GM18502 (cell line): Measurements from ENCODE around the gene MYH2.
"Not testable (repeated sequence)": the region's sequence is repeated elsewhere in the genome, so short reads cannot be mapped to it uniquely, and the experiment has no call there.

Experiments
- ATAC-seq: cut with Tn5 transposase; IDR thresholded peaks from one replicate; pipeline ENCODE4 v1.9.1; 2021; ENCODE audit warnings: mild to moderate bottlenecking; ENCODE audit not compliant: unreplicated experiment, poor library complexity

The MYH2 gene

DNA sequence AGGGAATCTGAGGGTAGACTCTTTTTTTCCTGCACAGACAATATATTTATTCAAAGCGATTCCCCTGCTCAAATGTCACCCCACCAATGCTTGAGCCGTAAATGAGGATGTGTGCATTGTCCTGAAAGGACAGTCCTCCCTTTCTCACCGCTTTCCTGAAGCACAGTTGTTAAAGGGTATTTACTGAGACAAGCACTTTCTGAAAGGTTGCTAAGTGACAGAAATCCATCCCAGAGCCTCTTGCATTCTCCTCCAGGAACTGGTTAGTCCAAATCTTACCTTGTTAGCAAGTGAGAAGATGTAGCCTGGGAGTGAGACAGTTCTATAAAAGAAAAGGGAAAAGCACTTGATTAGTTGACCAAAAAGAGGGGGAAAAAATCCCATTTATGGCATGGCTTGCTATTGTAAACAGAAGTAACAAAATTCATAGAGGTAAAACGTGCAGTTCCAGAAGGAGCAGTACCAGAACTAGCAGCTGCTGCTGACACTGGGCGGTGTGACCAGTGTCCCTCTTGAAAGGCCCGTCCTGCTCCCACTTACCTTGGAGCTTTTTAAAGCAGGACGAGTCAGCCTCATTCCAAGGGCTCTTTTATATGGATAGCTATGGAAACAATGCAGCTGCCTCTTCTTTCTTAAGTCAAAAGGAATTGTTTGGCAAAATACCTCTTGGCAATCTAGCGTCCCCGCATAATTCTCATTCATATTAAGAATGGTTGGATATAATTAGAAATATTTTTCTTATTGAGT lies at the start of gene MYH2:
TSS of gene MYH2 (minus strand) at position 563 of the 747 bp plus-strand sequence. CDS start 1,738 bp downstream, outside the sequence.
- no peak for ATAC-seq

- no peak for ATAC-seq
These were observed 49.2 kb upstream of the MYH2 start for GRCh38 chr17:10598621-10599020.

DNA sequence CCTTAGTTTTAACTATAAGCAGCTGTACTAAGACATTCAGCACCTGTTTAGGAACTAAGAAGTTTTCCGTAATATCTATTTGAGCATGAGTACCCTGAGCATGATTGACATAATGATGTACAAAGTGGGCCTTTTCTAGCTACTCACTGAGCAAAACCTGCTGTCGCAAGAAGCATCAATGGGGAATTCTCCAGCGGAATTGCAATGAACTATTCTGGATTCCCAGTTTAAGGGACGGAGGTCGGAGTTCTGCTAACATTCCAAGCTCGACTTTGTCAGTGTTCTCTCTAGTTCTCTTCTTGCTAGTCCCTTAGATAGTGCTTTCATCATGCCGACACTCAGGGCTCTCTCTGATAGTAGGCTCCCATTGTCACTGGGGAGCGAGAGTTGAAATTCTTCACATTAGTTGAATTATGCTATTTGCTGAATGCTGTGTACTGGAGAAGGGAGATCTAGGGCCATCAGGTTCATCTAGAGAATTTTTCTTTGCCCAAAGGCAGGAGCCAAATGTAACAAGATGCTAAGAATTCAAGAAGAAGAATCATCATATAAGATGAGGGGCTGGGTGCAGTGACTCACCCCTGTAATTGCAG lies 40.2 kb upstream of the MYH2 start:
- ATAC-seq, result no peak

GRCh38 chr17:10585529-10585928 lies 36.1 kb upstream of the MYH2 start:
- ATAC-seq, result no peak

- no peak for ATAC-seq
These were observed 34.4 kb upstream of the MYH2 start for GRCh38 chr17:10583834-10584233.

DNA sequence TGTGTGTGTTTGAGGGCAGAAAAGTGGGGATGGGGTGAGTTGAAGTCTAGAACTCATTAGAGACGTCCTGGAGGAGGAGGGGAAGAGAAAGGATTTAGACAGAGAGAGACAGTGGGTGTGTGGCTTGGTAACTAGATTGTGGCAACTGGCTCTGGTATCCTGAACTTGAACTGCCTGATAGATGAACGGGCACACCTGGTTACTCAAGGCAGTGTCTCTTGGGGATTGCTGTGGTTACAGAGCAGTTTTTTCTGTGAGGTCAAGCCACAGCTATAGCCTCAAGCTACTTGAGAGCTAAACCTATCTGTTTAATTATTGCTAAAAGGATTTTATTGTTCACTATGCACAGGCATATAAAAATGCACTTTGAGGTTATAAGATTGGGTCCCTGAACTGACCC lies 29.8 kb upstream of the MYH2 start:
- ATAC-seq, result no peak

DNA sequence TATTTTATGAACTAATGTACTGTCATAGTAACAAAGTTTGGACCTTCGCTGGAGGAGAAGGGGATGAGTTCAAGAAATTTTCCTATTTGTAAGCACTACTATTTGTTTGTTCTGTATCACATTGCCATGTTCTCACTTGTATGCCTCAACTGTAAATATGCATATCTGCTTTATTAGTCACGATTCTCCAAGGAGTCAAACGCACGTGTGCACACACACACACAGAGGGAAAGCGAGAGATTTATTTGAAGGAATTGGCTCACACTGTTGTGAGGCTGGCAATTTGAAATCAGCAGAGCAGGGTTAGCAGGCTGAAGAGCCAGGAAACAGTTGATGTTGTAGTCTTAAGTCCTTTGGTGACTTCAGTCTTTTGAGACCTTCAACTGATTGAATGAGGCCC lies 24.9 kb upstream of the MYH2 start:
- ATAC-seq, result no peak

DNA sequence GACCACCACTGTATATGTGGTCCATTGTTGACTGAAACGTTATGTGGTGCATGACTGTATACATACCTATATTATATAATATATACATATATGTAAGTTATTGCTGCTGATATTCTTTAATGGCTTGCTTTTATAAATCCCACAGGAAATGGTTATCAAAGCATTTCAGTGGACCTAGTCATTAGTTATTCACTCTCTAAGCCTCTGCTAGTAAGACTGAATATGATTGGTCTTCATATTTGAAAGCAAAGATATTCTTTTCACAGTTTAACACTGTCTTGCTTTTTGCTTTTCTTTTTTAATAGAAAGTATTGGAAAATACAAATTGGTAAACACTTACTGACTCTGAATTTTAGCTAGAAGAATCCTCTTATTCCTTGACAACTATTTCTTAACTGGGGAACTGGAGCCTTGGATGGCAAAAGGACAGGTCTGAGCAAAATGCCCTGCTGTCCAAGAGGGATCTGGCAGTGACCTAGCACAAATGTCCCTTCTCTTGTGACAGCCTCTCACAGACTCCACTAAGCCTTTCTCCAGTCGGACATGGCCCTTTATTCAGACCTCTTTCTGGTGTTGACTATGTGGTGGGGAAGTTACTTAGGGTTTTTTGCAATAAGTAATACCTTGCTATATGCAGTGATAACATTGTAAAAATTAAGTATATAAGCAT lies 14.7 kb upstream of the MYH2 start:
- no peak for ATAC-seq

GRCh38 chr17:10558049-10558448 lies 8.6 kb upstream of the MYH2 start:
- ATAC-seq, result no peak

DNA sequence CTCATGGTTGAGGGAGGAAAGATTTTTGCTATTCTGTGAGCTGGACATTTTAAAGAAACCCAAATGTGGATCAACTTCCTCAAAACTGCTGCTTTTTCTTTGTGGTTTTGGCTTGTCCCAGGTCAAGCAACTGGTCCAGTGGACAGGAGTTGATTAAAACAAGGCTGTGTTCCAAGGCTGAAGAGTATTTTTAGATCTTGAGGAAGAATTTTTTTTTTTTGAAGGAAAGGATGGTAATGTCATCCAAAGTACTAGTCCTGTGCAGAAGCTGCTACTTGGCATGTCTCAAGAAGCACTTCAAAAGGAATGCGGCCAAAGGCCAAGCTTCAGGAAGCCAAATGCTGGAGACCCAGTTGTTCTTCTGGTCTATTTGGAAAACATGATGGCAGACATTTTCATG lies 8.0 kb upstream of the MYH2 start:
- ATAC-seq, result no peak

GRCh38 chr17:10556301-10557005 lies 7.0 kb upstream of the MYH2 start:
- no peak for ATAC-seq

- no peak for ATAC-seq
These were observed 556 bp upstream of the MYH2 start for GRCh38 chr17:10550014-10550413.

DNA sequence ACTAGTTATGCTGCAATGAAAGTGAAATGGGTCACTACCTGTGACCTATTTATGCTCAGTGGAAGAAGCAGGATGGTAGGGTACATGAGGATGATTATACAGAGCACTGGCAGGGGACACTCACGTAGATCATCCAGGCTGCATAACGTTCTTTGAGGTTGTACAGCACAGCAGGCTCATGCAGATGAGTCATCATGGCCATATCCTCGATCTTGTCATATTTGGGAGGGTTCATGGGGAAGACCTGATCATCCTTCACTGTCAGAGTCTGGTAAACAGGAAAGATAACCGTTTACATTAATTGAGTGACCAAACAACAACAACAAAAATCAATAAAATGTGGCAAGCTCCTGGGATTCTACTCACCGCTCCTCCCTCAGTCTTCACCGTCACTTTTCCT lies 2.1 kb downstream of the MYH2 start:
- no peak for ATAC-seq

DNA sequence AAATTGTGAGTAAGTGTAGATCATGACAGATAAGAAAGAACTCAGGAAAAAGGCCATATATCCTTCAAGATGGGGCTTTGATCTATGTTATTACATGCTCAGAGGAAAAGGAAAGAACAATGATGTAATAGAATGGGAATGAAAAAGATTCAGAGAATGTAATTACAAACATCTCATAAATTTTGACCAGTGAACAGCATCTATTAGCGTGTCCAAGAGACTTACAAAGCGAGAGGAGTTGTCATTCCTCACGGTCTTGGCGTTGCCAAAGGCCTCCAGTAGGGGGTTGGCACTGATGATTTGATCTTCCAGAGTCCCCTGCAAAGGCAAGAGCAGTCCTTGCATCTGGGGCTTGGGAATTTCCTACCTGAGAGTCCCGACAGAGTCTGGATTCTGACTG lies 6.0 kb downstream of the MYH2 start:
- ATAC-seq, result not testable (repeated sequence)

DNA sequence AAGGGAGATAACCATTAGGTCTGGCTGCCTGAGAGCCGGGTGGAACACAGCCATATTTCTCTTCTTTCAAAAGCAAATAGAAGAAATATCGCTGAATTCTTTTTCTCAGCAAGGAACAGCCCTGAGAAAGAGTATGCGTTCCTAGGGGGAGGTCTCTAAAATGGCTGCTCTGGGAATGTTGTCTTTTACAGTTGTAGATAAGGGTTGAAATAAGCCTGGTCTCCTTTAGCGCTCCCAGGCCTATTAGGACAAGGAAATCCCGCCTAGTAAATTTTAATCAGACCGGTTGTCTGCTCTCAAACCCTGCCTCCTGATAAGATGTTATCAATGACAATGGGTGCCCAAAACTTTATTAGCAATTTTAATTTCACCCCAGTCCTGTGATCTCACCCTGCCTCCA lies 8.3 kb downstream of the MYH2 start:
- ATAC-seq, result not testable (repeated sequence)

GRCh38 chr17:10532026-10532425 lies 17.4 kb downstream of the MYH2 start:
- no peak for ATAC-seq

- ATAC-seq, result no peak
These were observed 22.0 kb downstream of the MYH2 start for GRCh38 chr17:10527419-10527818.

DNA sequence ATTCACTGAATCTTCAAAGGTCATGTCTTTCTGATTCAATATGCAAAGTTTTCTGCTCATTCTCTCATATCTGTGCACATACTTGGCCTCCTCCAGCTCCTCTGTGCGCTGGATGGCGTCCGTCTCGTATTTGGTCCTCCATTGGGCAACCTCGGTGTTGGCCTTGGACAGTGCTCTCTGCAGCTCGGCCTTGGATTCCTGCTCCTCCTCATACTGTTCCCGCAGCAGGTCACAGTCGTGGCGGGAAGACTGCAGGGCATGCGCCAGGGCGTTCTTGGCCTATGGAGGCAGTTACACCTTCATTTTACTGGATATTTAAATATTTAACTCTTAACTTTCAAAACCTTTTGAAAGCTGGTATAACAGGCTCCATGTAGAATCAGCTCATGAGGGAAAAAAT lies 22.9 kb downstream of the MYH2 start:
- no peak for ATAC-seq

GRCh38 chr17:10523064-10523463 lies 26.4 kb downstream of the MYH2 start:
- no peak for ATAC-seq

DNA sequence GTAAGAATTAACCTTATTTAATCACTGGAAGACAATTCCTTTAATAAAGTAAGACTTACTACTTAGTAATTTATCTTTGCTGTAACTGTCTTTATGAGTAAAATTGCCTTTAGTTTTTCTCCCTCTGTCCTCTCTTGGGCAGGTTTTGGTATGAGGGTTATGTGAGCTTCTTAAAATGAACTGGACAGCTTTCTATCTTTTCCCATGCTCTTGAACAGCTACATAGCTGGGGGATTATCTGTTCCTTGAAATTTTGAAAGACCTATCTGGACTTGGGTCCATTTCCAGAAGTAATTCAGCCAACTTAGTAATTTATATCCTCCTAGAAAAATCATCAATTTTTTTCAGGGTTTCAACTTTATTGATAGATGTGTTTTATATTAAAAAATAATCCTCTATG lies 27.5 kb downstream of the MYH2 start:
- no peak for ATAC-seq
